Kidney (tissue), 14 donors: Measurements from ENCODE around the gene TBCK. TPM values are rescaled to one million over a fixed set of nuclear protein-coding genes. Genes with fewer than 3 reads are reported as not detected.

ENCODE experiments used
- DNase-seq, 5 donors: peaks; one replicate each; pipeline ENCODE4 v3.0.0-alpha.2; 2013 to 2020
- FAIRE-seq: peaks from 2 replicates; lab custom pipeline; 2012; peaks lifted over from hg19 to GRCh38; lab: Jason Lieb, UNC
- H3K27ac ChIP-seq, 2 donors: one replicate each; pipeline ENCODE4 v1.7.0; 2013; ENCODE audit warnings: low read depth in 2 of 2, low read length in 2 of 2, inconsistent platforms in 1 of 2
- H3K27me3 ChIP-seq: one replicate; pipeline ENCODE4 v1.7.1; 2013; ENCODE audit warnings: low read length, inconsistent platforms; ENCODE audit not compliant: control insufficient read depth, insufficient read depth
- H3K36me3 ChIP-seq, 3 donors: one replicate each; pipeline versions ENCODE4 v1.7.0 to v1.7.1; 2013; ENCODE audit warnings: low read length in 3 of 3, control low read depth in 1 of 3, inconsistent platforms in 1 of 3; ENCODE audit not compliant: insufficient read depth in 3 of 3, control insufficient read depth in 2 of 3
- H3K4me1 ChIP-seq, 3 donors: one replicate each; pipeline versions ENCODE4 v1.7.0 to v1.7.1; 2013; ENCODE audit warnings: low read length in 3 of 3, inconsistent platforms in 1 of 3, low read depth in 1 of 3; ENCODE audit not compliant: control insufficient read depth in 2 of 3, insufficient read depth in 2 of 3
- H3K4me3 ChIP-seq, 3 donors: one replicate each; pipeline versions ENCODE4 v1.7.0 to v1.8.1; 2013; ENCODE audit warnings: low read length in 3 of 3, control low read depth in 1 of 3, inconsistent platforms in 1 of 3
- H3K9ac ChIP-seq, 3 donors: one replicate each; pipeline versions ENCODE4 v1.7.0 to v1.7.1; 2013; ENCODE audit warnings: low read length in 3 of 3, control low read depth in 1 of 3, inconsistent platforms in 1 of 3
- H3K9me3 ChIP-seq, 3 donors: one replicate each; pipeline versions ENCODE4 v1.7.0 to v1.7.1; 2013; ENCODE audit warnings: low read length in 3 of 3, control low read depth in 1 of 3, inconsistent platforms in 1 of 3; ENCODE audit not compliant: control insufficient read depth in 2 of 3, insufficient read depth in 1 of 3
- CTCF ChIP-seq: IDR thresholded peaks from 3 replicates; pipeline ENCODE4 v1.5.1; 2012; ENCODE audit warnings: mild to moderate bottlenecking, moderate library complexity, borderline replicate concordance; ENCODE audit not compliant: insufficient read depth; ENCODE audit errors: extremely low read depth
- intact Hi-C: fragments of 100-400 bp; cut with DNase I; formaldehyde crosslinking; loops from one replicate; pipeline ENCODE4 v1.11.1; 2022
- polyA plus RNA-seq: library from polyadenylated mRNA; stranded (reverse); fragments of 350-450 nt; fragmentation: Illumina TruSeq; extraction: RNeasy Lipid Tissue Mini Kit (QIAGEN cat#74804); gene quantifications from one replicate; pipeline ENCODE4 v1.2.3, GENCODE V29; 2014; ENCODE audit warnings: low read depth, low replicate concordance; ENCODE audit not compliant: insufficient read depth
- total RNA-seq: library from RNA; stranded (reverse); fragmentation: NEBNext Ultra II Directional; extraction: Animal tissue kit (Norgen Biotek cat#: 25700); gene quantifications from one replicate; pipeline ENCODE4 v1.2.1, GENCODE V29; 2021
- donor health status: control.
- donor health status: control.
- donor health status: control.
- donor health status: control.
- donor health status: control.
- donor health status: DM: yes; HTN: yes; CAD: no.
- donor health status: Normal renal cell carcinoma (clear cell type).

Gene TBCK
- total and polyA plus RNA-seq, 2 donors from 2014 or later = 15.8 to 50.0 TPM

- no peak for TF ChIP-seq CTCF
- H3K27ac ChIP-seq = no peak overlapping the region
- no peak for FAIRE-seq
- no peak overlapping the region for H3K4me3 ChIP-seq
- H3K36me3 ChIP-seq = peaks cover 0 to 7% (median 0%) of the 10 kb centered on the region in 3 donors
- no peak overlapping the region for H3K9ac ChIP-seq
- intact Hi-C loops = no loop called here
- no peak for DNase-seq
- H3K4me1 ChIP-seq = no peaks in the 10 kb centered on the region
- no peaks in the 10 kb centered on the region for H3K27me3 ChIP-seq
- H3K9me3 ChIP-seq = no peaks in the 10 kb centered on the region
These were observed 120.5 kb downstream of the TBCK start for GRCh38 chr4:106195435-106195950.

GRCh38 chr4:106194801-106195200 is 121.2 kb downstream of the TBCK start:
- Histone ChIP-seq H3K4me1 (no peaks in the 10 kb centered on the region), H3K4me3 (no peak overlapping the region), H3K36me3 (peaks cover 0 to 7% (median 0%) of the 10 kb centered on the region in 3 donors), H3K9me3 (no peaks in the 10 kb centered on the region), H3K9ac (no peak overlapping the region), H3K27me3 (no peaks in the 10 kb centered on the region), H3K27ac (no peak overlapping the region)
- TF ChIP-seq CTCF = no peak
- no peak for DNase-seq
- FAIRE-seq = no peak
- intact Hi-C loops = no loop called here

GRCh38 chr4:106192131-106192530 is 123.9 kb downstream of the TBCK start:
- Histone ChIP-seq H3K27me3 (no peaks in the 10 kb centered on the region), H3K27ac (no peak overlapping the region), H3K36me3 (peaks cover 0 to 7% (median 0%) of the 10 kb centered on the region in 3 donors), H3K9ac (no peak overlapping the region), H3K9me3 (no peaks in the 10 kb centered on the region), H3K4me1 (no peaks in the 10 kb centered on the region), H3K4me3 (no peak overlapping the region)
- DNase-seq (no peak), FAIRE-seq (no peak)
- intact Hi-C loops = no loop called here
- TF ChIP-seq CTCF = no peak

GRCh38 chr4:106186201-106186600 is 129.8 kb downstream of the TBCK start:
- H3K4me3 ChIP-seq = no peak overlapping the region
- no peak overlapping the region for H3K9ac ChIP-seq
- no peaks in the 10 kb centered on the region for H3K9me3 ChIP-seq
- H3K4me1 ChIP-seq = no peaks in the 10 kb centered on the region
- no peak overlapping the region for H3K27ac ChIP-seq
- no peaks in the 10 kb centered on the region for H3K27me3 ChIP-seq
- H3K36me3 ChIP-seq = no peaks in the 10 kb centered on the region
- FAIRE-seq (no peak), DNase-seq (no peak)
- no peak for TF ChIP-seq CTCF
- intact Hi-C loops = no loop called here
